ENCODE results near the gene CCR6.

CCR6 gene

DNA sequence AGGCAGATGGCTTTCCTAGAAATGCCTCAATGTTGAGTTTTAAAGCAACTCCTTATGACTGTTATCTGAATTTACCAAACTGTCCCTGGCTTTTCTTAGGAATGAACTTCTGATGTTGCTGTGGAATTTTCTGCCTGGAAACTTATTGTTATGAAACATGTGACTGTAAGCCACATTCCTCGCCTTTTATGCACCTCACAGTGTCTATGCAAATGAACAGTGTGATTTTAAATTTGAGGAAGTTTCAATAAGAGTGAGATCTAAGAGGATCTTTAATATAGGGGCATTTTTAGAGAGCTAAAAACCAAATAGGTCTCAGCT, 2.4 kb upstream of the CCR6 start:
- no peak for DNase-seq (ENCODE audit: low read depth)

DNA sequence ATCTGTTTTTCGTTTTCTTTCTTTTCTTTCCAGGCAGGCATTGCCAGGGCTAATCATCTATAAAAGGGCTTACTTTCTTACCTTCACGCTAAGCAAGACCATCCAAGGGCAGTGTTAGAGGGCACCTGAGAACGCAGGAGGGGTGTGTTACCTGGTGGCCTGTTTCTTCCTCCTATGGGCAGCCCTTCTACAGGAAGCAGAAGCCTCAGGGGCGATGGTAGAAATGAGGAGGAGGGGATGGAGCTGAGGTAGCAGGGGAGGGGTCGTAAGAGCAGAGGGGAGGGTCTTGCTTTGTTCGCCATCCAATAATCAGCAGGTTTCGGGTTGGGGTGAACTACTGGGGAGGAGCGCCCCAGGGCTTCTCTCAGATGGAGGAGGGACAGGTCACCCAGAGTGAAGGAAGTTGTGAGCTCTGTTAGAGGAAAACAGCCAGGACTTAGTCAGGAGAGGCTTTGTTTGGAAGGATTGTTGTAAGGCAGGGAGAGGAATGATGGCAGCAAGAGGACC, 1.5 kb upstream of the CCR6 start:
- no peak for DNase-seq (ENCODE audit: low read depth)

DNA sequence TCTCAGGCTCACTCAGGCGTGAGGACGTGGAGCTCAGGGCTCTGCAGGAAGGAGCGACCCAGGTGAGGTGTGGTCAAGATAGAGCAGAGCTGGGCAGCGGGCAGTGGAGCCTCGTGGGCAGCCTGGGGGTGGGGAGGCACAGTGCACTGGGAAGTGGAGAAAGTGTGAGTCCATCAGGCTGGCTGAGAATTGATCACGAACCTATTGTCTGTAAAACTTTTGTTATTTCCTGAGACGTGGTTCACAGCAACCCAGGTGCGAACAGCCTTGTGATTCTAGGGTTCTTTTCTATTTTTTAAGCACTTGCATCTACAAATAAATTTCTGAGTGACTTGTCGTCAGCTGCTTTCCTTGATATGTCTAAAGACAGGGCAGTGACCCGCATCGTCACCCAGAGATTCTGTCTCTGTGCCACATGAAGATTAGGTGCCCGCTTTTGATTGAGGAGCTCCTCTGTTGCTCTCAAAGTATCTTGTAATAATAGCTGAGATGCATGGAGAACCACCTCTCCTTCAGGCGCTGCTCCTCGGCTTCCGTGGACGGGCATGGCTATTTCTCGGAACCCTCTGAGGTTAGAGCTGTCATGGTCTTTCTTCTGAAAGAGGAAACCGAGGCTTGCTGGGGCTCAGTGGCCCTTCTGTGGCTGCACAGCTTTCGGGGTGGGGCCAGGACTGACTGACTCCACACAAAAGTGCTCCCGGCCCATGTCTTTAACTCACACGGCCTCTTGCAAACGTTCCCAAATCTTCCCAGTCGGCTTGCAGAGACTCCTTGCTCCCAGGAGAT, 662 bp upstream of the CCR6 start:
- no peak for DNase-seq (ENCODE audit: low read depth)

DNA sequence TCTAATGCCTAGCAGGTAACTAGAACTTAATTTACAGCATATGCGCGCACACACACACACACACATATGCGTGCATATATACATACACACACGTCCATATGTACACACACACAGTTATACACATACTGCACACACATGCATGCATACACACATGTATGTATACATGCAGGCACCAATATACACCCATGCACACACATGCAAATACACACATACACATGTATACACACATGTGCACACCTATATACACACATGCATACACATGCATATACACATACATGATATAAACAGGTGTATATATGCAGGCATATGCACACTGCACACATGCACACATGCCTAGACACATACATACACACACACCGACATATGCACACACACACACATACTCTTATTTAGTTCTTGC, 1.9 kb downstream of the CCR6 start:
- DNase-seq (ENCODE audit: low read depth) = no peak

DNA sequence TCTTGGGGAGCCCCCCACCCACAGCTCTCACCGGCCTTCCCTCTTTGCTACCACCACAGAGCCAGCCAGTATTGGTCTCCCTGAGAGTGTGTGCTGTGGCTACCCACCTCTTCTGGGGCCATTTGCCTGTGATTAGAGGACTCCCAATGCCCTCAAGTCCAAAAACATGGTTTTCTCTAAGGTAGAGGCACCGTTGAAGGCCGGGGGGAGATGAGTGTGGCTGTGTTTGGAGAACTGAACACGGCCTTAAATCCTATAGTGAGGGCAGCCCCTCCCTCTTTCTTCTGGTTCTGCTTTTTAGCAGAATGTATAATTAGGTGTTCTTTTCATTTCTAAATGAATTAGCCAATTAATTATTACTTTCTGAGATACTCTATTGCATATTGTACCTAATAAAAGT, 2.5 kb downstream of the CCR6 start:
- no peak for DNase-seq (ENCODE audit: low read depth)

DNA sequence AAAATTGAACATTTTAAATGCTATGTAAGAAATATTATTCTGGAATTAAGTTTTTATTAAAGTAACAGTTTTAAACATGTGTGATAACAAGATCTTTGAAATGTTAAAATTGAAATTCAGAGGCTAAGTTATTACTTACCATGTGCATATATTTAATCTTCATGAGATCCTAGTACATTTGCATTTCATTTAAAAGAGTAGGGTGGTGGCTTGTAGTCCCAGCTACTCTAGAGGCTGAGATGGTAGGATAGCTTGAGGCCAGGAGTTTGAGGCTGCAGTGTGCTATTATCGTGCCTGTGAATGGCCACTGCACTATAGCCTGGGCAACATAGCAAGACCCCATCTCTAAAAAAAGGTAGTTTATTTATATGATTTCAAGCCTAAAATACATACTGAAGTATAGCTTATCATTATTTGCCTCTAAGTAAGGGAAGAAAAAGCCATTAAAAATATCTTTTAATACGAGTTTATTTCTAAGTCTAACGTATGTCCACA, 3.0 kb downstream of the CCR6 start:
- no peak for DNase-seq (ENCODE audit: low read depth)

DNA sequence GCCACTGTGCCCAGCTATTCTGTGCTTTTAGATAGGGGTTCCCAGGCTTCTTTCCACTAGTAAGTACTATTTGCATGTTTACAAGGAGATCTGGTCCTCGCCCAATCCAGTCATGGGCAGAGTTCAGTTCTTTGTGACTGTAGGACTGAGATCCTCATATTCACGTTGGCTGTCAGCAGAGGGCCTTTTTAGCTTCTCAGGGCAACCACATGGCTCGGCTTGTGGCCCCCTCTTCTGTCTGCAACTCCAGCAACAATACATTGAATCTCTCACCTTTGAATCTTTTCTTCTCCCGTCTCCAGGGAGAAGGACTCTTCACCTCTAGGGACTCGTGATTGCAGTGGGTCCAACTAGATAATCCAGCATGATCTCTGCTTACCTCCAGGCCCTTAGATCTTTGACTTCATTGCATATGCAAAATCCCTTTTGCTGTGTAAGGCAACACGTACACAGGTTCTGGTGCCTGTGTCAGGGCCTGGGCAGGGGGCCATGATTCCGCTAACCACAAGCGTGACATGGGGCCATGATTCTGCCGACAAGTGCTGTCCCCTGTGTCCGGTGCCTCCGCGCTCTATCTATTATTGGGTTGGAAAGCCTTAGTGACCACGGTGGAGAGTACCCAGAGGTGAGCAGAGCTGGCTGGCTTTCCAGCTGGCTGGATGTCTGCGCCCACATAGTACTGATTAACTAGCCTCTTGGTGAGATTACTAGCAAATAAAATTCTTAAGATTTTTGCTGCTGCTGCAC, 5.1 kb downstream of the CCR6 start:
- DNase-seq (ENCODE audit: low read depth) = no peak

DNA sequence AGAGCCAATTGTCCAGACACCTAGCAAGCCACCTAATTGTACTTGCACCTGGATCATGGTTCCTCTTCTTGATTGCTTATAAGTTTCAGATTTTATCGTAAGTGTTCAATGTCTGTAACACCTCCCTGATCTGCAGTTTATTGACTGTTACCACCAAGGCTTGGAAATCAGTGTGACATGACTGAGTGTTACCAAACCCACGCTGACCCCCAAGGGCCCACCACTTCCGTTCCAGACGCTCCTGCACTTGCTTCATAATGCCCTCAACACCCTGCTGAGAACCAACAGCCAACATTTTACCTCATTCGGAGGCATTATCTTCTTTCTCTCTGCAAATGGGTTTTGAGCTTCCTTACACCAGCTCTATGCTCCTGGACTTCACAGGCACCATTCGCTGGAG, 6.3 kb downstream of the CCR6 start:
- DNase-seq (ENCODE audit: low read depth) = no peak

DNA sequence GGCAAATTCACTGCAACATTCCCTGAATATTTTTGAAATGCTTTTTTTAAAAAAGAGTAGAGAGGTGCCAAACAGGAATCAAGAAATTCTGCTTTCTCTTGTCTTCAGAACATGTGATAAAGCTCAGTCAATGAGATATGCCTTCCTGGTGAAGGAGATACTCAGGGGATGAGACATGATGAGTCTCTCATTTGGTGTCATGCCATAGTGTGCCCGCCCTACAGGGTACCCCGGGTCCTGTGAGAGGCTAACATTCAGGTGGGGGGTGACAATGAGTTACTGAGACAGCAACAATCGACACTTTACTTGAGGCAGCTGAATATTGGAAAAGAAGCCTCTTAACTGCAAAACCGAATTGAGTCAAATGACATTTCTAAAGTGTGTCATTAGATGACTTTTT, 6.7 kb downstream of the CCR6 start:
- DNase-seq (ENCODE audit: low read depth) = no peak

DNA sequence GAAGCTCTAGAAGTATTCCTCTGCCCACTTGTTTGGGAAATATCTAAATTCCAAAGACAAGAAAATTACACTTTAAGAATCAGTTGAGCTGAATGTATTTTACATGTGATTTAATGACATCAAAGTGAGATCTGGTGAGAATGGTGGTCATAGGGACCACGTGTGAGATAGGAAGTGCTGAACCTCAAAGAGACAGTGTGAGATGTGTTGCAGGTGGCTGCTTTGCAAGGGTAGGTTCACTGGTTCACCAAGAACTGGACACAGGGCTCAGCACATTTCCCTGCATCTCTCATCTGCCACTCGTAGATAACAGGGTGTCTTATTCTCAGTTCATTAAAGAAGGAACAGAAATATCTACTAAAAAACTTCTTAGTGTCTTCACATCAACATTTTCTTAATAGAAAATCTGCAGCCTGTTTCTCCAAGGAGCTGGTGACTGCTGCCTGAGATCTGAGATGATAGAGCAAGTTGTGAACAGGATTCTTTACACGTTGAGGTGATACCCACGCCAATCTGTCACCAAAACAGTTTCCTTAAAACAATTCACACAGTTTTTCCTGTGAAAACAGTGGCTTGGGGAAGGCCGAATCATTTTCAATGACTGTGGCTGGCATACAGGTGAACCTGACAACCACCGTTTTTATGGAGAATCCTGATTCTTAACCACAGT, 7.2 kb downstream of the CCR6 start:
- DNase-seq (ENCODE audit: low read depth) = no peak

DNA sequence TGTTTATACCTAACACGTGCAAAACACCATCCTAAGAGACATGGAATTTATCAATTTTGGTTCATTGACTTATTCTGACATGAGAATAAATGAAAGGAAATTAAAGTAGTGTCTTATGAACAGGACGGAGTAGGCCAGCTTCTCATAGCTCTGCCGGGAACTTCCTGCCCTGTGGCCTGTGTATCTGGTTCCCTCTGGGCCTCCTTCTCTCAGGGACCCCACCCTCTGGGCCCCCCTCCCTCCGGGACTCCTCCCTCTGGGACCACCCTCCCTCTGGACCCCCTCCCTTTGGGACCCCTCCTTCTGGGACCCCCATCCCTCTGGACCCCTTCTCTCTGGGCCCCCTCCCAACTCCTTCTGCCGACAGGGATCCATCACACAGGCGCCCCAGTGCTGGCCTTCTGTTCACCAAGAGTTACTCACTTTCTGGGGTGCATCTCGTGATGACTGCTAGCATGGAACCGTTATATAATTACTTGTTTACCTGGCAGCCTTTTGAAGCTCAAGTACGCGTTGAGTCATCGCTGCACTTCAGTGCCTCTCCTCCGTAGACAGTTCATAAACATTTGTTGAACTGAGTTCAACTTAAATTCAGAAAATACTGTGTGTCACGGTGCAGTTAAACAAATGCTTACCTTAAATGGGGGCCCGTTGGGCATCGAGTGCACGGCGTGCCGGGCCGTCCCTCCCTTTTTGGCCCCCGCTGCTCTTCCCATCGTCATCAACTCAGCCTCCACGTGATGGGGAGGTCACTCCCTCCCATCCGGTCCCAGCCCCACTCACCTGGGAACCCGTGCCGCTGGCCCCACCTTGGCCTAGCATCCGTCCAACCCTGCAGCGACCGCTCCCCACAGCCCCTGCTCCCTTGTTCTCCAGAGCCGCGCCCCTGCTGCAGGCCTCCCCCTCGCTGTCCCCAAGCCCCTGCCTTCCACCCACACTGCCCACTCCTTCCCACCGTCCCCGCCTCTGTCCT, 8.1 kb downstream of the CCR6 start:
- DNase-seq (ENCODE audit: low read depth) = no peak

DNA sequence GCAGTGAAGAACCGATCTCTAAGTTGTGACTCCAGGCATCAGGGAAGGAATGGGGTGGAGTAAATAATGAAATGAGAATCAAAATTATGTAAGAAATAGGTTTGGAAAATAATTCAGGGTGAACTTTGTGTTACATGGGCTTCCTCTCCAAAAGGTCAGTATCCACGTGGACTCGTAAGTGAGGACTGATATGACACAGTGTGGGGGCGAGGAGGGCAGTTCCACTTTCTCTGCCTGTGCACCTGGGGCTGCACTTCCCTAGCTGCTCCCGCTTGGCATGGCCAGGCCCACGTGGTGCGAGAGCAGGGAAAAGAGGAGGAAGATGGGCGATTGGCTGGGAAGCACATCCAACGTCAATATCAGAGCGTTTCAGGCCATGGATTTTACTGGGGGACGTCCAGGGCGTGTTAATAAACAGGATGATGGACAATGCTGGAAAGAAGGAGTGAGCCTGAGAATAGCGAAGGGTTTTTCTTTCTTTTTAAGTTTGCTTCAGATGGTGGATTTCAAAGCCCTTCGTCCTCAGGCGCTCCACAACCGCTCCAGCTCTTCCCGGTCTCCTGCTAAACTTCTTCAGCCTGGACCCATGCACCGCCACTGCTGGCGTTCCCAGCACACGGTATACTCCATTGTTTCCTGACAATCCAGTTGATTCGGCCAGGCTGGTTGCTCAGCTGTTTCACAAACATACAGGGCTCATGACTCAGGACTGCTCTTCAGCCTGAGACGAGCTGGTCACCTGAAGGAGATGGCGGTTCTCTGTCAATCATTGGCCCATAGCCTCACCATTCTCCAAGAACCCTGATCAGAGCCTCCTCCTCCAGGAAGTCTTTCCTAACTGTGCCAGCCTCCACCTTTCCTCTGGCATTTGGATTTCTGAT, 11.8 kb downstream of the CCR6 start:
- DNase-seq (ENCODE audit: low read depth) = no peak

DNA sequence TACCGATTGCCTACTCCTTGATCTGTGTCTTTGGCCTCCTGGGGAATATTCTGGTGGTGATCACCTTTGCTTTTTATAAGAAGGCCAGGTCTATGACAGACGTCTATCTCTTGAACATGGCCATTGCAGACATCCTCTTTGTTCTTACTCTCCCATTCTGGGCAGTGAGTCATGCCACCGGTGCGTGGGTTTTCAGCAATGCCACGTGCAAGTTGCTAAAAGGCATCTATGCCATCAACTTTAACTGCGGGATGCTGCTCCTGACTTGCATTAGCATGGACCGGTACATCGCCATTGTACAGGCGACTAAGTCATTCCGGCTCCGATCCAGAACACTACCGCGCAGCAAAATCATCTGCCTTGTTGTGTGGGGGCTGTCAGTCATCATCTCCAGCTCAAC, 13.5 kb downstream of the CCR6 start:
- no peak for DNase-seq (ENCODE audit: low read depth)

DNA sequence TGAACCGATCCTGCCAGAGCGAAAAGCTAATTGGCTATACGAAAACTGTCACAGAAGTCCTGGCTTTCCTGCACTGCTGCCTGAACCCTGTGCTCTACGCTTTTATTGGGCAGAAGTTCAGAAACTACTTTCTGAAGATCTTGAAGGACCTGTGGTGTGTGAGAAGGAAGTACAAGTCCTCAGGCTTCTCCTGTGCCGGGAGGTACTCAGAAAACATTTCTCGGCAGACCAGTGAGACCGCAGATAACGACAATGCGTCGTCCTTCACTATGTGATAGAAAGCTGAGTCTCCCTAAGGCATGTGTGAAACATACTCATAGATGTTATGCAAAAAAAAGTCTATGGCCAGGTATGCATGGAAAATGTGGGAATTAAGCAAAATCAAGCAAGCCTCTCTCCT, 14.2 kb downstream of the CCR6 start:
- DNase-seq (ENCODE audit: low read depth) = no peak

DNA sequence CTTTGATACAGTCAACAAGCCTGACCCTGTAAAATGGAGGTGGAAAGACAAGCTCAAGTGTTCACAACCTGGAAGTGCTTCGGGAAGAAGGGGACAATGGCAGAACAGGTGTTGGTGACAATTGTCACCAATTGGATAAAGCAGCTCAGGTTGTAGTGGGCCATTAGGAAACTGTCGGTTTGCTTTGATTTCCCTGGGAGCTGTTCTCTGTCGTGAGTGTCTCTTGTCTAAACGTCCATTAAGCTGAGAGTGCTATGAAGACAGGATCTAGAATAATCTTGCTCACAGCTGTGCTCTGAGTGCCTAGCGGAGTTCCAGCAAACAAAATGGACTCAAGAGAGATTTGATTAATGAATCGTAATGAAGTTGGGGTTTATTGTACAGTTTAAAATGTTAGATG, 15.0 kb downstream of the CCR6 start:
- no peak for DNase-seq (ENCODE audit: low read depth)

DNA sequence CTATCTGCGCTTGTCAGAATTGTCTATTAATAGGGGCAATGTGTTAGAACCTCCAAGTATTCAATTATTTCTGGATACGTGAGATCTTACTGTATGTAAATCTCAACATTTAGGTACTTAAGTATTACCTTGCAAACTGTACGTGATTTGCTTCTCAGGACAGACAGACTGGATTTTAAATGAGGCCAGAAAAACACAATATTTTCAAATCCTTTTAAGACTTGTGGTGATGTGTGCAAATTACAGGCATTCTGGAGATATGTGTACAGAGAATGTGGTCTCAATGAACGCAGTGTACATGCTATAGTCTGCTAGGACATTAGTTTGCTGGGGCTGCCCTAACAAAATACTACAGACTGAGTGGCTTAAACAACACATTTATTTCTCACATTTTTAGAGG, 16.9 kb downstream of the CCR6 start:
- DNase-seq (ENCODE audit: low read depth) = no peak

DNA sequence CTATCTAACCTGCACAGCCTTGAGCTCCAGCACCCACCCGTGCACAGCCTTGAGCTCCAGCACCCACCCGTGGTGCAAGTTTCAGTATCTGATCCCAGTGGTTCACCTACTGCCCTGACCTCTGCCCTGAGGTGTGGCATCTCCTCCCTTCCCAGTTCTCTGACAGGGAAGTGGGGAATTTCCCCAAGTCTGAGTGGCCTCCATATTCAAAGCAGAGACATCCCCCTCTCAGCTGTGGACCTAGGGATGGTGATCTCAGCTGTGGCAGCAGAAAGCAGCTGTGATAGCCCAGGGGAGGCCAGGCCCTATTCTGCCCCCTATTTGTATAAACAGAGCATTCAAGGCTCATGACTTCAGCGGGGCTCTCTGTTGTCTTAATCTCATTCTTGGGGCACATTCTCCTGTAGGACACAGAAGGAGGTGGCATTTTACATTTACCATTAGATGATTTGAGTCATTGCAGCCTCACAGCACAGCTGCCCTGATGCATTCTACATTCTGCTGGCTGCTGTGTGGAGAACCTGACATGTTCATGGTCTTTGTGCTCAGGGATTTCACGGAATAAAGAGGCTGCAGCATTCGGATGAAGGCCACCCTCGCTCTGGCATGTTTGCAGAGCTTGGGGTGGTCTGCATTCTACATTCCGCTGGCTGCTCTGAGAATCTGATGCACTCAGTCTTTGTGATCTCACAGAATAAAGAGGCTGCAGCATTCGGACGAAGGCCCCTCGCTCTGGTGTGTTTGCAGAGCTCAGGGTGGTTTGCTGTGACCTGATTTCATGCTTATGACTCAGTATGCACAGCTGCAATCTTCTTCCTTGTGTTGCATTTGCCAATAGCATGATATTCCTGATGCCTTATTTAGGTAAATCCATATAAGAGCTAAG, 17.9 kb downstream of the CCR6 start:
- DNase-seq (ENCODE audit: low read depth) = no peak

DNA sequence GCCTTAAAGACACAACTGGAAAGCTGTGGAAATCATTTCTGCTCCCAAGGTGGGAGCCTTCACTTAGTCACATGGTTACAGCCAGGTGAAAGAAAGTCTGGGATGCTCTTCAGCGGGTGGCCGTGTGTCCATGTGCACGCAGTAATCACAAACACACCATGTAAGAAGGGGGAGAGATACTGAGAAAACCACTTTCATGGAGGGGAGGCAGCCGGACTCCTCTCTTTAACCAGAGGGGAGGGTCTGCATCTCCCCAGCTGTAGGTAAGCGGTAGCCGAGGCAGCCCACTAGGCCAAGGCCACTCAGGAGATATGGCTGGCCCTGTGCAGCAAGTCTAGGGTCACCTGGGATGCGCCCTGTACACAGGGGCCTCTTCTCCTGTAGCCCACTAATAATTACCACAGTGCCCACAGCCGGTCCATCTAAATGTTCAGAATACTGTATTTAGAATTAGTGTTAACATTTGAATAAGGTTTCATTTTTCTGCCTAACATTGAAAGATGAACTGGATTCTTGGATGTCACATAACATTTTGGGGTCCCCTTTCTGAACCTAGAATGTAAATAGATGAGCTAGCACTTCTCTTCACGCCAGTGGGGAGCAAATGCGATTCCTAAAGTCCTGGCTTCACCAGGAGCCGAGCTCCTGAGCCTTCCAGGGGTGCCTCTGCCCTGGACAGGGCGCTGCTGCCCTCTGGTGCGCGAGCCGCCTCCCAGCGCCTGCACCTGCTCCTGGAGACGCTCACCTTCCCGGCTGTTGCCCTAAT, 19.0 kb downstream of the CCR6 start:
- no peak for DNase-seq (ENCODE audit: low read depth)

DNA sequence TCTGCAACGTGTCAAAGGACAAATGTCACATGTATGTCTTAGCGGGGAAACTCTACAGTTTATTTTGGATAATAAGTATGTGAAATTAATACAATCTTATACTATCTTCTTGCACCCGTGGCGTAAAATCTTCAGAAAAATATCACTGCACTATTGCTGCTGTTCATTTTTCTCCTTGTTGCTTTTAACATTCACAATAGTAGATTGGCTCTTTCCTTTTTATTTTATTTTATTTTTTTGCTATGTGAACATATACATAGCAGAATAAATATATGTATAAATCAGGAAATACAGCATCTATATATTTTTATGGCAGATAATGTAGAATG, 19.5 kb downstream of the CCR6 start:
- no peak for DNase-seq (ENCODE audit: low read depth)

Data from activated gamma-delta T cell treated with anti-CD3 and anti-CD28 coated beads, Interleukin-2, amount 50 U/mL, for 16 hours (primary cell).